T-helper 2 cell (primary cell): ENCODE results near the gene SAG.
"Not testable (repeated sequence)": the region's sequence is repeated elsewhere in the genome, so short reads cannot be mapped to it uniquely, and the experiment has no call there.

Source experiments
- DNase-seq, 5 experiments: peaks; one replicate each; pipeline versions ENCODE4 v3.0.0 to v3.0.0-alpha.2; 2012 to 2022

The SAG gene

GRCh38 chr2:233356546-233357308 is 49.1 kb downstream of the SAG start:
- no peak for DNase-seq

GRCh38 chr2:233358335-233358734 is 50.7 kb downstream of the SAG start:
- no peak for DNase-seq

DNA sequence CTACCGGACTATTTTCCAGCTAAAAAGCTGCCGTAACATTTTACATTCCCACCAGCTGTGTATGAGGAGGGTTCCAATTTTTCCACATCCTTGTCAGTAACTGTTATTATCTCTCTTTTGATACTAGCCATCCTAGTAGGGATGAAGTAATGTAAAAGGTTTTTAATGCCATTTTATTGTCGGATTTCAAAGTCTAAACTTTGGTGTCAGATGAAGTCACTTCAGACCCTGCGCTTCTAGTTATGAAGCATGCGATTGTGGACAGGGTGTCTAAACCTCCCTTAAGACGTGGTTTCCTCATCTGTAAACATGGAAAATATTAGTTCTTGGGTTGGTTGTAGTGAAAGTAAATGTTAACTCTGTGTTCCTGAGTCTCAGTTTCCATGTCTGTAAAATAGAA is 51.3 kb downstream of the SAG start:
- no peak for DNase-seq

GRCh38 chr2:233359823-233360222 is 52.2 kb downstream of the SAG start:
- no peak for DNase-seq

- no peak for DNase-seq
Observed at GRCh38 chr2:233360771-233361176, 53.2 kb downstream of the SAG start.

GRCh38 chr2:233361297-233361696 is 53.7 kb downstream of the SAG start:
- no peak for DNase-seq

GRCh38 chr2:233362742-233363141 is 55.1 kb downstream of the SAG start:
- DNase-seq, result no peak

DNA sequence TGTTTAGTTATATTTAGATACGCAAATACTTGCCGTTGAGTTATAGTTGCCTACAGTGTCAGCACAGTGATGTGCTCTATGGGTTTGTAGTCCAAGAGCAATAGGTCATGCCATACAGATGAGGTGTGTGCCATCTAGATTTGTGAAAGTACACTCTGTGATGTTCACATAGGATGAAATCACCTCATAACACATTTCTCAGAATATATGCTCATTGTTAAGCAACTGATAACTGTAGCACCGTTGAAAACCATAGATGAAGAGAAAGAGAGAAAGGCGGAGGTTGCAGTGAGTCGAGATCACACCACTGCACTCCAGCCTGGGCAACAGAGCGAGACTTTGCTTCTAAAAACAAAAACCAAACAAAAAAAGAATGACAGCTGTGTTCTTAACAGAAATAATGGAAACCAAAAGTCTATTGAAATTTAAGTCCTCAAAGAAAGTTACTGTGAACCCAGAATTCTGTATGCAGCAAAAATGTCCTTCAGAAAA is 56.2 kb downstream of the SAG start:
- no peak for DNase-seq

- DNase-seq, result no peak
Observed at GRCh38 chr2:233365861-233366520, 58.4 kb downstream of the SAG start.

GRCh38 chr2:233367586-233367985 is 60.0 kb downstream of the SAG start:
- DNase-seq, result no peak

- DNase-seq, result no peak
Observed at GRCh38 chr2:233368756-233369155, 61.1 kb downstream of the SAG start.

- no peak for DNase-seq
Observed at GRCh38 chr2:233369462-233369861, 61.8 kb downstream of the SAG start.

GRCh38 chr2:233369897-233370685 is 62.5 kb downstream of the SAG start:
- no peak for DNase-seq

DNA sequence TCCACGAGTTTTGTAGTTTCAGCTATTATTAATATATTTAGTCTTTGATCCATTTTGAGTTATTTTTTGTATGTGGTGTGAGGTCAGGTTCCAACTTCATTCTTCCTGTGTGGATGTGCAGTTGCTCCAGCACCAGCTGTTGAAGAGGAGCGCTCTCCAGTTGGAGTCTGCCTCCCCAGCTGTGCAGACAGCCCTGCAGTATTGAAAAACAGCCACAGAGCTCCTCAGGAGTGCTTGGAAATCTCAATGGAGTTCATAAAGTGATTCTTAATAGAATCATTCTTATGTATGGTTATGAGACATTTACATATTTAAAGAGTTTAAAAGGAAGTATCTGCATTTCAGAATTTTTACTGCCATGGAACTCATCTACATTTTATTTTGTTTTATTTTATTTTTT is 64.0 kb downstream of the SAG start:
- DNase-seq, result no peak

- DNase-seq, result no peak
Observed at GRCh38 chr2:233372855-233373254, 65.2 kb downstream of the SAG start.

DNA sequence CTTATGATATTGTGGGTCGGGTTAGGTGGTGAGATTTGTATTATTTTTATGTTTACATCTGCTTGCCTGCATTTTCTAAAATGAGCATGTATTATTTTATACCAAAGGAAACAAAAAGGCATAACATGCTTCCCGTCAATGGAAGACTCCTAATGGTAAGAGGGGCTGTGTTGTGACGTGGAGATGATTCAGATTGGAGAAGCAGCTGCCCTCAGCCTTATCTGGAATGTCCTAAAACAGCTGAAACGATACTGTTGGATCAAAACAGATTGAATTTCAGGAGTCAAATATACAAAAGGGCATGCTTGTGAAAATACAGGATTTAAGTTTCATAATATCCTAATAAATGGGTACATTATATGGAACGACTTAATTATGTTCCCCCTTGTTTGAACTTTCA is 65.7 kb downstream of the SAG start:
- DNase-seq, result no peak

GRCh38 chr2:233374776-233375175 is 67.2 kb downstream of the SAG start:
- DNase-seq, result not testable (repeated sequence)

DNA sequence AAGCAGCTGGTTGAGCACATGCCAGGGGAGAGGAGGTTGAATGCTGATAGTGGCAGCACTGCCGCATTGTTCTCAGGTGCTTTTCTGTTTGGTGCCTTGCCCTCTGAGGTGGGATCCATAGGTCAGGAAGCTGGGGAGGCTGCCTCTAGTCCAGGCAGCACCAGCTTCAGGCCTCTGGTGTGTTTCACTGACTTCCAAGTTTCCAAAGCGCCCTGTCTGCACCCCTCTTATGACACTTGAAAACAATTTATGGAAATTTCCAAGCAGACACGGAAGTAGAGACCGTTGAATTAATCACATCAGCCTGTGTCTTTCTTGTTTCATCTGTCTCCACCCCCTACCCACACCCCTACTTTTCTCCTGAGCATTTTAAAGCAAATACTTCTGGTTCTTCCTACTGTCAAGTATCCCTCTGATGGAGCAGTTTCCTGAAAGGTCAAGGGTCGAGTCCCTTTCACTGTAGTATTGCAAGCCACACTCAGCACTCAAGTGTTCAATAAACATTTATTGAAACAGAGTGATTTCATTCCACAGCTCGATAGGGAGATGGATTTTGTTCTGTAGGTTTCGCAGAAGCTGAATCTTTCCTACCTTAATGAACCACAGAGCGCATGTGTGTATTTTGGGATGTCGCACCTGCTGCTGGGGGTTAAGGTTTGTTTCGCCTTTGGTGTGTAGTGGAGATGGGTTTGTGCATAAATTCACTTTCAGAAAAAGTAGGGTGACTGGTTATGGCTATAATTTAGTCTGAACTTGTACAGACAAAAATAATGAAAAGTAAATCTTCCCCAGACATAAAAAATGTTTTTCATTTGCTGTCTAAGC is 68.1 kb downstream of the SAG start:
- DNase-seq, result no peak

DNA sequence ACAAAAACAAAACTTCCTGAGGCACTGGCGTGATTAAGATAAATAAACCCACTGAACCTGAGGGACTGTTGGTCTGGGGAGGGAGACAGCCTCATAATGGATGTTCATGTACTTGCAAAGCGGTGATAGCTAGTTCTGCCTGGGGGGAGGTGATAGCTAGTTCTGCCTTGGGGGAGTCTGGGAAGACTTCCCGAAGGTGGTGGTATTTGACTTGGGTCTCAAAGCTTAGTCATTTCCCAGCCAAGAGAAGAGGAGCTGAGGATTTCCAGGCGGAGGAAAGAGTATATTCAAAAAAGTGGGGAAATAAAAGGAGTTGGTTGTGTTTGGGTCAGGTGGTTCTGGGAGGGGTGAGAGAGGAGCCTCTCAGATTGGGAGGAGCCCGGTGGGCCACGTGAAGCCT is 71.4 kb downstream of the SAG start:
- no peak for DNase-seq

GRCh38 chr2:233379441-233379840 is 71.8 kb downstream of the SAG start:
- no peak for DNase-seq

GRCh38 chr2:233380132-233380895 is 72.7 kb downstream of the SAG start:
- DNase-seq, result no peak
